ENCODE data around the gene FEM1B. TPM values are rescaled to one million over a fixed set of nuclear protein-coding genes. Genes with fewer than 3 reads are reported as not detected.

FEM1B gene
- total and polyA plus RNA-seq, 5 experiments from 2014 or later = 13.4 to 66.5 (median 15.7) TPM

DNA sequence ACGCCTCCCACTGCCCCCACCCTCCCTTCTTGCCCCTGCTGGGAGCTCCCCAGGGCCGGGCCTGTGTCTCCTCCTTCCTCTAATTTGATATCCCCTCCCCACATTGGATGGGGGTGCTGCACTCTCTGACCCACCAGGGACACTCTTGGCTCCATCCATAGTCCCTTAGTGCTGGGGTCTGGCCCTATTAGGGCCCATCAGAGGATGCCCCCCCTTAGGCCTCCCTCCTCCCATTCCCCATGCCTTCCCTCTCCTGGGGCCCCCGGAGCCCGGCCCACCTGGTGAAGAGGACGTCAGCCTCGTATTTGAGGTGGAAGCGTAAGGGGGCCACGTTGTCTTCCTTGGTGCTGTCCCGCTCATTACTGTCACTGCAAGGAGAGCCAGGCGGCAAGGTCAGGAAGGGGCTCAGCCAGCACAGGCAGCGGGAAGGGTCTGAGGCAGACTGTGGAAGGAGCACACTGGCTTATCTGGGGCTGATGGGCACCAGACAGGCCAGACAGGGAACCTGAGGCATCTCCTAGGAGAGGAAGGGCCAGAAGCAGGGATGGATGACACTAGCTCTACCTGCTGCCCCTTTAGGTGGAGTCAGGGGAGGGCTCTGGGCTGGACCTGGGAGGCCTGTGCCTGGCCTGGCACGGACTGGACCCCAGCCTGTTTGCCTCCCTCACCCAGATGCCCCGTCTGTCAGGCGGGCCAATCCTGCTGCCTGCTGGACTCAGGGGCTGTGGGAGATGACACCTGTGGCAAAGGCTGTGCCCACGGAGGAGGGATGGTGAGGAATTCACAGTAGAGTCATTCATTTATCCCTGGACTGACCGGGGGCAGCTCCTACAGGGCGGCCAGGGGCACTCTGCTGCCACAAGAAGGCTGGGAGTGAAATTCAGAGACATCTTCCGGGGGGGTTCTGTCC is 36.2 kb downstream of the FEM1B start:
- POLR2A ChIA-PET = no interaction called here
- Mint-ChIP-seq H3K27me3 (peaks cover 0 to 8% (median 0%) of the 10 kb centered on the region in 5 donors), H3K4me1 (no peaks in the 10 kb centered on the region), H3K9me3 (no peaks in the 10 kb centered on the region), H3K36me3 (no peaks in the 10 kb centered on the region), H3K4me3 (no peak overlapping the region), H3K27ac (no peak overlapping the region)
- DNase-seq (peak in 2 of 10 donors; percentile 14 to 56), ATAC-seq (no peak)

- ATAC-seq = no peak
- Mint-ChIP-seq H3K4me3 (no peak overlapping the region), H3K27me3 (peaks cover 0 to 8% (median 0%) of the 10 kb centered on the region in 5 donors), H3K9me3 (no peaks in the 10 kb centered on the region), H3K4me1 (no peaks in the 10 kb centered on the region), H3K27ac (no peak overlapping the region), H3K36me3 (no peaks in the 10 kb centered on the region)
- peak in 2 of 10 donors; percentile 13 to 45 for DNase-seq
- POLR2A ChIA-PET = no interaction called here
Measured at GRCh38 chr15:68314563-68314962, 37.0 kb downstream of the FEM1B start.

DNA sequence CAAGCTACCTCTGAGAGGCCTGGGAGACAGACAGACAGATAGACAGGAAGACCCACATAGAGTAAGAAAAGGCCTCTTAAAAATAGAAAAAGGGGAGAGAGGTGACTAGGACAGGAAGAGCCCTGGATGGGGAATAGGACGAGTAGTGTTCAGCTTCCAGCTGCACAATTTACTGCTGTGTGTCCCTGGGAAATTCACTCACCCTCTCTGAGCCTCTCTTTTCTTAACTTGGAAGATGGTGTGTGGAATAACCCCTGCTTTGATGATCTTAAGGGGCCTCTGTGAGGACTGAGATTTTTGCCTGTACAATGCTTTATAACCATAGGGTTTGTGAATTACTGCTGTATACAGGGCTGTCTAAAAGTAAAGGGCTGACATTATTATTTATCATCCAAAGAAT is 37.5 kb downstream of the FEM1B start:
- peaks cover 0 to 8% (median 0%) of the 10 kb centered on the region in 5 donors for H3K27me3 Mint-ChIP-seq
- no peaks in the 10 kb centered on the region for H3K9me3 Mint-ChIP-seq
- H3K36me3 Mint-ChIP-seq = no peaks in the 10 kb centered on the region
- POLR2A ChIA-PET = no interaction called here
- H3K27ac Mint-ChIP-seq = peak overlapping the region in 1 of 10 donors; percentile 2
- no peak overlapping the region for H3K4me3 Mint-ChIP-seq
- ATAC-seq (no peak), DNase-seq (no peak)
- H3K4me1 Mint-ChIP-seq = no peaks in the 10 kb centered on the region

DNA sequence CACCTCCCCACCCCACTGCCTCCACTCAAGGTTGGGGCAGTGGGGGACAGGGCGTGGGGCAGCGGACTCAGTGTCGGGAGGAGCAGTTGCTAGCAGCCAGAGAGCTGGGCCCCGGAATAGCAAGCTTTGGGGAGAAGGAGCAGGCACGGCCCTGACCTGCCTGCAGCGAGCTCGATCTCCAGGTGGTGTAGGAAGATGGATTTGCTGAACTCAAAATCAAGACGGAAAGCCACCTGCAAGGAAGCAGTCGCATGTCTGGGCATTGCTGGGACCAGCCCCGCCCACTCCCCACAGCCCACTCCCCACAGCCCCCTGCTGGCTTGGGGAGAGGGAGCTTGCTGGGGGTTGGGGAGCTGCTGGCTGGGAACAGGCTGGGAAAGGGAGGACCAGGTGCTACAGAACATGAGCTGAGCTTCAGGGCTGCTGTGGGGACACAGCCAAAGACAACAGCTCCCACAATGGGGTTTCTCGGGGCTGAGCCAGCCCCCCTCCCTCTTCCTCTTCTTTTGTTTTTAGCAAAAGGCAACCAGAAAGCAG is 38.0 kb downstream of the FEM1B start:
- no peaks in the 10 kb centered on the region for H3K9me3 Mint-ChIP-seq
- ATAC-seq (no peak), DNase-seq (peak in 2 of 10 donors; percentile 8 to 37)
- no peak overlapping the region for H3K27ac Mint-ChIP-seq
- H3K4me1 Mint-ChIP-seq = no peaks in the 10 kb centered on the region
- H3K4me3 Mint-ChIP-seq = no peak overlapping the region
- POLR2A ChIA-PET = no interaction called here
- no peaks in the 10 kb centered on the region for H3K36me3 Mint-ChIP-seq
- H3K27me3 Mint-ChIP-seq = peaks cover 0 to 8% (median 0%) of the 10 kb centered on the region in 5 donors

GRCh38 chr15:68316061-68316804 is 38.7 kb downstream of the FEM1B start:
- peak overlapping the region in 1 of 10 donors; percentile 61 for H3K27ac Mint-ChIP-seq

GRCh38 chr15:68317281-68318007 is 39.9 kb downstream of the FEM1B start:
- H3K4me3 Mint-ChIP-seq = no peak overlapping the region
- ATAC-seq (no peak), DNase-seq (peak in 1 of 10 donors; percentile 41)
- peaks cover 0 to 8% (median 0%) of the 10 kb centered on the region in 5 donors for H3K27me3 Mint-ChIP-seq
- POLR2A ChIA-PET = no interaction called here
- H3K36me3 Mint-ChIP-seq = no peaks in the 10 kb centered on the region
- H3K9me3 Mint-ChIP-seq = no peaks in the 10 kb centered on the region
- H3K27ac Mint-ChIP-seq = peak overlapping the region in 1 of 10 donors; percentile 28
- peaks cover 0 to 3% (median 0%) of the 10 kb centered on the region in 4 donors for H3K4me1 Mint-ChIP-seq

More at GRCh38 chr15:68316061-68316804, 38.7 kb downstream of the FEM1B start:
- Mint-ChIP-seq H3K4me3 (no peak overlapping the region), H3K4me1 (no peaks in the 10 kb centered on the region), H3K36me3 (no peaks in the 10 kb centered on the region), H3K27me3 (peaks cover 0 to 8% (median 0%) of the 10 kb centered on the region in 5 donors), H3K9me3 (no peaks in the 10 kb centered on the region)
- DNase-seq (peak in 2 of 10 donors; percentile 10 to 37), ATAC-seq (no peak)
- POLR2A ChIA-PET = no interaction called here

- Mint-ChIP-seq H3K27me3 (peaks cover 0 to 8% (median 0%) of the 10 kb centered on the region in 5 donors), H3K36me3 (no peaks in the 10 kb centered on the region), H3K4me3 (no peak overlapping the region), H3K4me1 (peaks cover 0 to 3% (median 0%) of the 10 kb centered on the region in 4 donors), H3K9me3 (no peaks in the 10 kb centered on the region), H3K27ac (peak overlapping the region in 2 of 10 donors; percentile 8 to 28)
- DNase-seq (peak in 1 of 10 donors; percentile 54), ATAC-seq (no peak)
- POLR2A ChIA-PET = no interaction called here
Measured at GRCh38 chr15:68318008-68318835, 40.7 kb downstream of the FEM1B start.

- H3K27me3 Mint-ChIP-seq = peaks cover 0 to 8% (median 0%) of the 10 kb centered on the region in 5 donors
- DNase-seq (peak in 1 of 10 donors; percentile 45), ATAC-seq (no peak)
- POLR2A ChIA-PET = no interaction called here
- H3K36me3 Mint-ChIP-seq = no peaks in the 10 kb centered on the region
- H3K4me3 Mint-ChIP-seq = peak overlapping the region in 1 of 10 donors; percentile 24
- peaks cover 0 to 3% (median 0%) of the 10 kb centered on the region in 4 donors for H3K4me1 Mint-ChIP-seq
- no peaks in the 10 kb centered on the region for H3K9me3 Mint-ChIP-seq
- H3K27ac Mint-ChIP-seq = no peak overlapping the region
Measured at GRCh38 chr15:68318931-68319909, 41.7 kb downstream of the FEM1B start.

DNA sequence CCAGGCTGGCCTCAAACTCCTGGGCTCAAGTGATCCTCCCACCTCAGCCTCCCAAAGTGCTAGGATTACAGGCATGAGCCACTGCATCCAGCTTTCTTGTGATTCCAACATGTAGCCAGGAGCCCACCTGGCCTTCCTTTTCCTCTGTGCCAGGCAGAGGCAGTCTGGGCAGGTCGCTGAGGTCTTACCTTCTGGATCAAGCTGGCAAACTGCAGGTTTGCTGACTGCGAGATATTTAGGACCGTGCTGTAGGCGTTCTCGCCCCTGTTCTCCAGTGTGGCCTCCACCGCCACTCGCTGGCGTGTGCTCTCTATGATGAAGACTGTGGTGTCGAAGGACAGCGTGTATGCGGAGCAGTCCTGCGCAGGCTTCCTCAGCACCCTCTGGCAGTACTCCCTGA is 42.5 kb downstream of the FEM1B start:
- DNase-seq (no peak), ATAC-seq (no peak)
- Mint-ChIP-seq H3K9me3 (no peaks in the 10 kb centered on the region), H3K36me3 (no peaks in the 10 kb centered on the region), H3K4me1 (peaks cover 0 to 3% (median 0%) of the 10 kb centered on the region in 4 donors), H3K4me3 (no peak overlapping the region), H3K27me3 (peaks cover 0 to 8% (median 0%) of the 10 kb centered on the region in 5 donors), H3K27ac (no peak overlapping the region)
- POLR2A ChIA-PET = no interaction called here

- ATAC-seq (no peak), DNase-seq (no peak)
- Mint-ChIP-seq H3K4me3 (no peak overlapping the region), H3K4me1 (peaks cover 0 to 5% (median 3%) of the 10 kb centered on the region in 4 donors), H3K9me3 (no peaks in the 10 kb centered on the region), H3K27me3 (peaks cover 0 to 8% (median 0%) of the 10 kb centered on the region in 5 donors), H3K27ac (peak overlapping the region in 2 of 10 donors; percentile 27 to 52), H3K36me3 (no peaks in the 10 kb centered on the region)
- POLR2A ChIA-PET = no interaction called here
Measured at GRCh38 chr15:68321229-68321628, 43.7 kb downstream of the FEM1B start.

GRCh38 chr15:68322796-68323195 is 45.3 kb downstream of the FEM1B start:
- Mint-ChIP-seq H3K4me1 (peaks cover 14 to 18% (median 17%) of the 10 kb centered on the region in 4 donors), H3K36me3 (no peaks in the 10 kb centered on the region), H3K9me3 (no peaks in the 10 kb centered on the region), H3K4me3 (no peak overlapping the region), H3K27me3 (peaks cover 0 to 3% (median 0%) of the 10 kb centered on the region in 5 donors), H3K27ac (peak overlapping the region in 3 of 10 donors; percentile 24 to 53 (median 41))
- POLR2A ChIA-PET = no interaction called here
- ATAC-seq (no peak), DNase-seq (no peak)
